MM.1S (cell line): ENCODE data around the gene RPH3AL.

Experiments used
- CTCF ChIP-seq: fragments of 300-600 bp; sonication (generic); IDR thresholded peaks from 2 replicates; pipeline ENCODE4 v1.5.1; 2016; ENCODE audit warnings: antibody characterized with exemption, low read length, mixed read lengths
- EZH2 ChIP-seq: fragments of 300-600 bp; sonication (generic); optimal IDR thresholded peaks from 2 replicates; pipeline ENCODE3; 2017; ENCODE audit warnings: low read depth, mild to moderate bottlenecking, antibody characterized with exemption, low read length, mixed read lengths

- TF ChIP-seq CTCF (no peak), EZH2 (no peak)
Observed at GRCh38 chr17:394718-395095, 42.1 kb upstream of the RPH3AL start.
